Panc1 (cell line): ENCODE data around the gene GRIK4.

Experiments
- POLR2AphosphoS5 ChIP-seq: IDR thresholded peaks from 2 replicates; pipeline ENCODE4 v1.6.1; 2012; ENCODE audit warnings: mild to moderate bottlenecking, low read depth, low read length, moderate library complexity
- TCF7L2 ChIP-seq: IDR thresholded peaks from 2 replicates; pipeline ENCODE4 v1.6.1; 2011; ENCODE audit warnings: mild to moderate bottlenecking, low read depth, low read length, inconsistent platforms
- TF ChIP-seq, protein P1 (sequence below): fragments of 450-650 bp; IDR thresholded peaks from 2 replicates; pipeline ENCODE4 v1.5.1; 2017; ENCODE audit warnings: mild to moderate bottlenecking
- TF ChIP-seq, protein P2 (sequence below), 2 experiments: IDR thresholded peaks; 2 replicates each; pipeline ENCODE4 v1.6.1; 2011 to 2012; ENCODE audit warnings: low read depth in 2 of 2, control low read depth in 1 of 2, low read length in 1 of 2, mild to moderate bottlenecking in 1 of 2, moderate library complexity in 1 of 2; ENCODE audit not compliant: insufficient read depth in 1 of 2

DNA sequence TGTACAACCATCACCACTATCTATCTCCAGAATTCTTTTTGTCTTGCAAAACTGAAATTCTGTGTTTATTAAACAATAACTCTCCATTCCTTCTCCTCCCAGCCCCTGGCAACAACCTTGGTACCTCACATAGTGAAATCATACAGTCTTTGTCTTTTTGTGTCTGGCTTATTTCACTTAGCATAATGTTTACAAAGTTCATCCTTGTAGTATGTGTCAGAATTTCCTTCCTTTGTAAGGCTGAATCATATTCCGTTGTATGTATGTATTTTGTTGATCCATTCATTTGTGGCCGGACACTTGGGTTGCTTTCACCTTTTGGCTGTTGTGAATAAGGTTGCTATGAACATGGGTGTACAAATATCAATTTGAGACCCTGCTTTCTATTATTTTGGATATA, 268.7 kb downstream of the GRIK4 start:
- TF ChIP-seq, protein P1, sequence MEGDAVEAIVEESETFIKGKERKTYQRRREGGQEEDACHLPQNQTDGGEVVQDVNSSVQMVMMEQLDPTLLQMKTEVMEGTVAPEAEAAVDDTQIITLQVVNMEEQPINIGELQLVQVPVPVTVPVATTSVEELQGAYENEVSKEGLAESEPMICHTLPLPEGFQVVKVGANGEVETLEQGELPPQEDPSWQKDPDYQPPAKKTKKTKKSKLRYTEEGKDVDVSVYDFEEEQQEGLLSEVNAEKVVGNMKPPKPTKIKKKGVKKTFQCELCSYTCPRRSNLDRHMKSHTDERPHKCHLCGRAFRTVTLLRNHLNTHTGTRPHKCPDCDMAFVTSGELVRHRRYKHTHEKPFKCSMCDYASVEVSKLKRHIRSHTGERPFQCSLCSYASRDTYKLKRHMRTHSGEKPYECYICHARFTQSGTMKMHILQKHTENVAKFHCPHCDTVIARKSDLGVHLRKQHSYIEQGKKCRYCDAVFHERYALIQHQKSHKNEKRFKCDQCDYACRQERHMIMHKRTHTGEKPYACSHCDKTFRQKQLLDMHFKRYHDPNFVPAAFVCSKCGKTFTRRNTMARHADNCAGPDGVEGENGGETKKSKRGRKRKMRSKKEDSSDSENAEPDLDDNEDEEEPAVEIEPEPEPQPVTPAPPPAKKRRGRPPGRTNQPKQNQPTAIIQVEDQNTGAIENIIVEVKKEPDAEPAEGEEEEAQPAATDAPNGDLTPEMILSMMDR: no peak
- no peak for TF ChIP-seq TCF7L2
- TF ChIP-seq, protein P2, sequence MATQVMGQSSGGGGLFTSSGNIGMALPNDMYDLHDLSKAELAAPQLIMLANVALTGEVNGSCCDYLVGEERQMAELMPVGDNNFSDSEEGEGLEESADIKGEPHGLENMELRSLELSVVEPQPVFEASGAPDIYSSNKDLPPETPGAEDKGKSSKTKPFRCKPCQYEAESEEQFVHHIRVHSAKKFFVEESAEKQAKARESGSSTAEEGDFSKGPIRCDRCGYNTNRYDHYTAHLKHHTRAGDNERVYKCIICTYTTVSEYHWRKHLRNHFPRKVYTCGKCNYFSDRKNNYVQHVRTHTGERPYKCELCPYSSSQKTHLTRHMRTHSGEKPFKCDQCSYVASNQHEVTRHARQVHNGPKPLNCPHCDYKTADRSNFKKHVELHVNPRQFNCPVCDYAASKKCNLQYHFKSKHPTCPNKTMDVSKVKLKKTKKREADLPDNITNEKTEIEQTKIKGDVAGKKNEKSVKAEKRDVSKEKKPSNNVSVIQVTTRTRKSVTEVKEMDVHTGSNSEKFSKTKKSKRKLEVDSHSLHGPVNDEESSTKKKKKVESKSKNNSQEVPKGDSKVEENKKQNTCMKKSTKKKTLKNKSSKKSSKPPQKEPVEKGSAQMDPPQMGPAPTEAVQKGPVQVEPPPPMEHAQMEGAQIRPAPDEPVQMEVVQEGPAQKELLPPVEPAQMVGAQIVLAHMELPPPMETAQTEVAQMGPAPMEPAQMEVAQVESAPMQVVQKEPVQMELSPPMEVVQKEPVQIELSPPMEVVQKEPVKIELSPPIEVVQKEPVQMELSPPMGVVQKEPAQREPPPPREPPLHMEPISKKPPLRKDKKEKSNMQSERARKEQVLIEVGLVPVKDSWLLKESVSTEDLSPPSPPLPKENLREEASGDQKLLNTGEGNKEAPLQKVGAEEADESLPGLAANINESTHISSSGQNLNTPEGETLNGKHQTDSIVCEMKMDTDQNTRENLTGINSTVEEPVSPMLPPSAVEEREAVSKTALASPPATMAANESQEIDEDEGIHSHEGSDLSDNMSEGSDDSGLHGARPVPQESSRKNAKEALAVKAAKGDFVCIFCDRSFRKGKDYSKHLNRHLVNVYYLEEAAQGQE (IDR thresholded peaks at IDR 0.05; ENCODE audit: insufficient read depth in 1 of 2, low read depth in 2 of 2, low read length in 1 of 2): no peak
- no peak for TF ChIP-seq POLR2AphosphoS5
